GM19324 (cell line): ENCODE results near the gene AOC3.
"Not testable (repeated sequence)": the region's sequence is repeated elsewhere in the genome, so short reads cannot be mapped to it uniquely, and the experiment has no call there.

Experiments
- ATAC-seq: cut with Tn5 transposase; IDR thresholded peaks from one replicate; pipeline ENCODE4 v1.9.1; 2021; ENCODE audit warnings: mild to moderate bottlenecking, moderate library complexity; ENCODE audit not compliant: unreplicated experiment, low FRiP score

AOC3 gene

GRCh38 chr17:42865638-42866094 lies 14.7 kb downstream of the AOC3 start:
- no peak for ATAC-seq

DNA sequence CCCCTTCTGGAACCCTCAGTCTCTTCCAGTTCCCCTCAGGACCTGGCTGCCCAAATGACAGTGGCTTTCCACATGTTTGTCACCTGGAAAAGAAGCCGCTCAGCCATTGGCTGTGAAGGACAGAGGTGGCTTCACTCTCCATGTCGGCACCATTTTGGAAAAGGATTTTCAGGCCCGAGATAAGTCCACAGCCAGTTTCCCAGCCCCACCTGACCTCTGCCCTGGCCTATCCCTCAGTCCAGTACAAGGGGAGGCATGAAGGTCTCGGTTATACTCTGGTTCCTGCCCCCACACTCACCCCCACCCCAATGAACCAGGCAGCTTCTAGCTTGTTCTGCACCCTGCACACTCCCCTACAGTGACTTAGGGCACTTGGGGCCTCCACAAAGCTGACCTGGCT lies 15.2 kb downstream of the AOC3 start:
- ATAC-seq: no peak

- ATAC-seq: no peak
These were observed 15.9 kb downstream of the AOC3 start for GRCh38 chr17:42866631-42867575.

DNA sequence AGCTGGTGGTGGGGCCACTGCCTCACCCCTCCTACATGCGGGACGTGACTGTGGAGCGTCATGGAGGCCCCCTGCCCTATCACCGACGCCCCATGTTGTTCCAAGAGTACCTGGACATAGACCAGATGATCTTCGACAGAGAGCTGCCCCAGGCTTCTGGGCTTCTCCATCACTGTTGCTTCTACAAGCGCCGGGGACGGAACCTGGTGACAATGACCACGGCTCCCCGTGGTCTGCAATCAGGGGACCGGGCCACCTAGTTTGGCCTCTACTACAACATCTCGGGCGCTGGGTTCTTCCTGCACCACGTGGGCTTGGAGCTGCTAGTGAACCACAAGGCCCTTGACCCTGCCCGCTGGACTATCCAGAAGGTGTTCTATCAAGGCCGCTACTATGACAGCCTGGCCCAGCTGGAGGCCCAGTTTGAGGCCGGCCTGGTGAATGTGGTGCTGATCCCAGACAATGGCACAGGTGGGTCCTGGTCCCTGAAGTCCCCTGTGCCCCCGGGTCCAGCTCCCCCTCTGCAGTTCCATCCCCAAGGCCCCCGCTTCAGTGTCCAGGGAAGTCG lies 16.8 kb downstream of the AOC3 start:
- not testable (repeated sequence) for ATAC-seq

DNA sequence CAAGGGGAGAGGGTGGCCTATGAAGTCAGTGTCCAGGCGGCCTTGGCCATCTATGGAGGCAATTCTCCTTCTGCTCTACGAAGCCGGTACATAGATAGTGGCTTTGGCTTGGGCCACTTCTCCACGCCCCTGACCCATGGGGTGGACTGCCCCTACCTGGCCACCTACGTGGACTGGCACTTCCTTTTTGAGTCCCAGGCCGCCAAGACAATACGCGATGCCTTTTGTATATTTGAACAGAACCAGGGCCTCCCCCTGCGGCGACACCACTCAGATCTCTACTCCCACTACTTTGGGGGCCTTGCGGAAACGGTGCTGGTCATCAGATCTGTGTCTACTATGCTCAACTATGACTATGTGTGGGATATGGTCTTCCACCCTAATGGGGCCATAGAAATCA lies 17.3 kb downstream of the AOC3 start:
- no peak for ATAC-seq

GRCh38 chr17:42871647-42872046 lies 20.6 kb downstream of the AOC3 start:
- no peak for ATAC-seq

DNA sequence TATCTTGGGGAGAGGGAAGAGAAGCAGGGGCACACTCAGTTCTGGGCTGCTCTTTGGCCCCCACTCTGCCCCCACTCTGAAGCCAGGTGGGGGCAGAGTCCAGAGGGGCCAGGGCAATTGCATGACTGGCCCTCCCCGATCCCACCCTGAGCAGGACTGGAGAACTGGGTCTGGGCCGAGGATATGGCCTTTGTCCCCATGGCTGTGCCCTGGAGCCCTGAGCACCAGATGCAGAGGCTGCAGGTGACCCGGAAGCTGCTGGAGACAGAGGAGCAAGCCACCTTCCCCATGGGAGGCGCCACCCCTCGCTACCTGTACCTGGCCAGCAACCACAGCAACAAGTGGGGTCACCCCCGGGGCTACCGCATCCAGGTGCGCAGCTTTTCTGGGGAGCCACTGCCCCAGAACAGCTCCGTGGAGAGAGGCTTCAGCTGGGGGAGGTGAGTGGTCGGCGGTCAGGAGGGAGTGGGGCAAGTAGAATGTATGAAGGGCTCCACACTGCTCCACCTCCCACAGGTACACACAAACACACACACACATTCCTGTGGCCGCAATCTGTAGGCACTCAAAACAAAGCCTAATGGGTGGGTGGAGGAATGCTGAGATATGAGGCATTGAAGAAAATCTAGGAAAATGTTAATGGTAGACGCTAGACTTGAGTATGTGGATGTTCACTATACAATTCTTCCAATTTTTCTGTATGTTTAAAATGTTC lies 21.4 kb downstream of the AOC3 start:
- ATAC-seq: no peak

GRCh38 chr17:42873315-42873714 lies 22.3 kb downstream of the AOC3 start:
- no peak for ATAC-seq

DNA sequence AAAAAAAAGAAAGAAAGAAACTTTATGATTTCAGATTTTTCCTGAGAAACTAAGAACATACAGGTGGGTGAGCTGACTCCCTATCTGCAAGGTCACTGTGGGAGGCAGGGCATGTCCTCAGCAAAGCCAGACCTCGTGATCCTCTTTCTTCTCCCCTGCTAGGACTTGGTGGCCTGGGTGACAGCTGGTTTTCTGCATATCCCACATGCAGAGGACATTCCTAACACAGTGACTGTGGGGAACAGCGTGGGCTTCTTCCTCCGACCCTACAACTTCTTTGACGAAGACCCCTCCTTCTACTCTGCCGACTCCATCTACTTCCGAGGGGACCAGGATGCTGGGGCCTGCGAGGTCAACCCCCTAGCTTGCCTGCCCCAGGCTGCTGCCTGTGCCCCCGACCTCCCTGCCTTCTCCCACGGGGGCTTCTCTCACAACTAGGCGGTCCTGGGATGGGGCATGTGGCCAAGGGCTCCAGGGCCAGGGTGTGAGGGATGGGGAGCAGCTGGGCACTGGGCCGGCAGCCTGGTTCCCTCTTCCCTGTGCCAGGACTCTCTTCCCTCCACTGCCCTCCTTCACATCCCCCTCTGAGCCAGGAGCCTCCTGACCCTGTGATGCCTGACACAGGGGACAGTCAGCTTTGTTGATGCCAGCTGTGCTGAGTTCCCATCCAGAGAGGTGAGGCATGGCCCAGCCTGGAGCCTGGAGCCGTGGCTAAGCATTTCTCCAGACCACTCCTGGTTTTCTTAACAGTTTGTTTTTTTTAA lies 23.1 kb downstream of the AOC3 start:
- not testable (repeated sequence) for ATAC-seq

DNA sequence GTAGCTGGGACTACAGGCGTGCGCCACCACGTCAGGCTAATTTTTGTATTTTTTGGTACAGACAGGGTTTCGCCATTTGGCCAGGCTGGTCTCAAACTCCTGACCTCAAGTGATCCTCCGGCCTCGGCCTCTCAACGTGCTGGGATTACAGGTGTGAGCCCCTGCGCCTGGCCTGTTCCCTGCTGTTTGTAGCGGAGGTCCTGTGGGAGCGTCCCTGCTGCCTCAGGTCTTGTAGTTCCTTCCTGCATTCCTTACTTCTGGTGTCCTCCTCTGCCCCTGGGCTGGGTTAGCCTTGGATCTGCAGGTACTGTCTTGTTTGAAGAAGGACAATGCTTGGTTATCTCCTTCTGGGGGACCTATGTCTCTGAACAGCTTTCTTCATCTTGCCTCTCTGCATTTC lies 26.0 kb downstream of the AOC3 start:
- no peak for ATAC-seq

DNA sequence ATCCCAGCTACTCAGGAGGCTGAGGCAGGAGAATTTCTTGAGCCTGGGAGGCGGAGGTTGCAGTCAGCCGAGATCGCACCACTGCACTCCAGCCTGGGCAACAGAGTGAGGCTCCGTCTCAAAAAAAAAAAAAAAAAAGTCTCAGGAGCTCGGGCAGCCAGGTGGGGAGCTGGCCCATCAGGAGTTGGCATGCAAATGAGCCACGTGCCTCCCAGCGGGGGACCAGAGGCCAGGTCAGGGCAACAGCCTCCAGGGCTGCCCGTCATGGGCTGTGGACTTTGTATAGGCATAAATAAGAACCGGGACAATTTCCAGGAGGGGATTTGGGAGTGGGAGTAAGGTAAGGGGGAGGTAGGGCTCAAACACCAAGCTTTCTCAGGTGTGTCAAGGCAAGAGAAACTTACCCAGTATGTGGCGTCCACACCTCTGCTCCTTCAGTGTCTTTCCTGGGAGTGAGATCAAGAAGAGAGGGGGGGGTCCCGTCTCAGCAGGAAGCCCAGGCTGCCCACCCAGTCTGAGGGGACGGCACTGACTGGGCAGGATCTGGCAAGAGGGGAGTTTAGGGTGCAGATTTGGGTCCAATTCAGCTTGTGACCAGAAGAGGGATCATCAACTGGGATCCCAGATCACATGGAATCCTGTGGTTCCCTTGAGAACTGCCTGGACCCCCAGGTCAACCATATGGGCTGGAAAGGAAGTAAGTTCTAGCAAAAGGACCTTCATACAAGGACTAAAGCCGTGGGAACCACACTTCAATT lies 27.3 kb downstream of the AOC3 start:
- no peak for ATAC-seq

GRCh38 chr17:42878924-42879595 lies 28.1 kb downstream of the AOC3 start:
- ATAC-seq: no peak

- ATAC-seq: no peak
These were observed 28.6 kb downstream of the AOC3 start for GRCh38 chr17:42879596-42879985.

DNA sequence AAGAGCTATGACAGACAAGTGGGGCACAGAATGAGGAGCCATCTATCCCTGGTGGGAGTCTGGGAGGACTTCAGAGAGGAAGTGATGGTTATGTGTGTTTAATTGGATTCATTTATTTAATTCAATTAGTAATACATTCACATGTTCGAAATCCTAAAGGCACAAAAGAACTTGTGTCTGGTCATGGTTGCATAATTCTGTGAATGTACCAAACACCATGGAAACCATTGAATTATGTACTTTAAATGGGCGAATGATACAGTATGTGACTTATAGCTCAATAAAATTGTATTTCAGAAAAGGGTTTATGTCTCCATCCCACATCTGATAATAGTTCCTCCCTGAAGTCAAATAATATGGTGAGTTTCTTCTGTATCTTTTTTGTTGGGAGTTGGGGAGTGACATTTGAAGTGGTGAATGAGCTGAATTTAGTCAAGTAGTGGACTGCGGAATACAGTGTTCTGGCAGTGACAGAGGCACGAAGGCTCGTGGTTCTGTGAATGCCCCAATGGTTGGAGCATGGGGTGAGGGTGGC lies 29.8 kb downstream of the AOC3 start:
- ATAC-seq: no peak

DNA sequence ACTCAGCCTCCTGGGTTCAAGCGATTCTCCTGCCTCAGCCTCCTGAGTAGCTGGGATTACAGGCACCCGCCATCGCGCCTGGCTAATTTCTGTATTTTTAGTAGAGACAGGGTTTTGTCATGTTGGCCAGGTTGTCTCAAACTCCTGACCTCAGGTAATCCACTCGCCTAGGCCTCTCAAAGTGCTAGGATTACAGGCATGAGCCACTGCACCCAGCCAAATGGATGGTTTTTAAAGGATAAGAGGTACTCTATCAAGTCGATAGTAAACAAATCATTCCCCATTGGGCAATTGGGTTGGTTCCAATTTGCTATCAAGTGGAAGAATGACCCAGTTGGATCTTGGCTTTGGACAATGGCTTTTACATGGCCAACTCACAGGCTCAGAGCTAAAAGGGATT lies 30.7 kb downstream of the AOC3 start:
- ATAC-seq: not testable (repeated sequence)

DNA sequence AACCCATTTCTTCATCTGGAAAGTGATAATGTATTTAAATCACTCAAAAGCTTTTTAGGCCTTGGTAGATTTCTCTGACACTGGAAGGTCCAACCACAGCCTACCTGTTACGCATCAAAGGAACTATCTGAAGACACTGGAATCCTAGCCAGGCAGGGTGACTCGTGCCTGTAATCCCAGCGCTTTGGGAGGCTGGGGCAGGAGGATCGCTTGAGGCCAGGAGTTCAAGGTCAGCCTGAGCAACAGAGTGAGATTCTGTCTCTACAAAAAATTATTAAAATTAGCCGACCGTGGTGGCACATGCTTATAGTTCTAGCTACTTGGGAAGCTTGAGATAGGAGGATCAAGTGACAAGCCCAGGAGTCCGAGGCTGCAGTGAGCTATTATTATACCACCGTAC lies 31.2 kb downstream of the AOC3 start:
- ATAC-seq: no peak

DNA sequence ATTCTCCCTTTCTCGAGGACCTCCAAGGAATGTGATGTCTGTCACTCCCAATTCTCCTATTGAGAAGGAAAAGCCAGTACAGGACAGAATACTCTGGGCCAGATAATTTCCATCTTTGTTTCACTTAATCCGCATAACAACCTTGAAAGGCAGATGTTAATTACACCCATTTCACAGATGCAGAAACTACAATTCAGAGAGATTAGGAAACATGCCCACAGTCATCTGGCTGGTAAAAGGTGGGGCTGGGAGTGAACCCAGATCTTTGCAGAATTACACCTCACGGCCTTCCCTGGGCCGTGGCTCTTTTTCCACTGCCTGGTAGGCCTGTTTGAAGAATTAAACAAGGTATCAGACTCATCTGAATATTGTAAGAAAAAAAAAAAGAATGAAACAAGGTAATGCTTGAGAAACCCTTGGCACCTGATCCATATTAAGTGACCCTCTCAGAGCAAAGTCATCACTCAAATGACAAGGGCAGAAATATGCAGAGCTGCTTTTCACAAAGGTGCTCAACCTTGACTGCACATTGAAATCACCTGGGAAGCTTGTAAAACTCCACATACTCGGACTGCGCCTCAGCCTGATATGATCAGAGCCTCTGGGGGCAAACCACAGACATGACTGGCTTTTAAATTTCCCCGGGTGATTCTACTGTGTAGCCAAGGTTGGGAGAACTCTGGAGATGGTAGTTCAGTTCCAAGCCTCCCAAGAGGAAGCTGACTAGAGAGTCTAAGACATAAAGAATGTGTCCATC lies 33.0 kb downstream of the AOC3 start:
- no peak for ATAC-seq

DNA sequence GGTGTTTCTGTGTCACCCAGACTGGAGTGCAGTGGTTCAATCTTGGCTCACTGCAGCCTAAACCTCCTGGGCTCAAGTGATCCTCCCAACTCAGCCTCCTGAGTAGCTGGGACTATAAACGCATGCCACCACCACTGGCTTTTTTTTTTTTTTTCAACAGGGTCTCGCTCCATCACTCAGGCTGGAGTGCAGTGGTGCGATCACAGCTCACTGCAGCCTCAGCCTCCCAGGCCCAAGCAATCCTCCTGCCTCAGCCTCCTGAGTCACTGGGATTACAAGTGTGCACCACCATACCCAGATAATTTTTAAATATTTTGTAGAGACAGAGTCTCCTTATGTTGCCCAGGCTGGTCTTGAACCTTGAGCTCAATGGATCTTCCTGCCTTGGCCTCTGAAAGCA lies 34.8 kb downstream of the AOC3 start:
- ATAC-seq: not testable (repeated sequence)
